PC-9 (cell line): ENCODE data around the gene THAP11.

ENCODE experiments used
- CTCF ChIP-seq: fragments of 200-600 bp; sonication (generic); conservative IDR thresholded peaks from 2 replicates; pipeline ENCODE4 v1.6.1; 2017; ENCODE audit warnings: mixed run types, antibody characterized with exemption, mild to moderate bottlenecking, moderate library complexity
- EZH2 ChIP-seq: fragments of 200-600 bp; sonication (generic); IDR thresholded peaks from 2 replicates; pipeline ENCODE4 v1.8.0; 2017; ENCODE audit warnings: antibody characterized with exemption, low read depth

- TF ChIP-seq CTCF, result no peak
- no peak for TF ChIP-seq EZH2
Observed at GRCh38 chr16:67868290-67868689, 26.2 kb downstream of the THAP11 start.
